Gastroesophageal sphincter (tissue), 4 donors: Measurements from ENCODE around the gene ZNF711. TPM values are rescaled to one million over a fixed set of nuclear protein-coding genes. Genes with fewer than 3 reads are reported as not detected.
A peak's percentile ranks its signal among the peaks of the same experiment; 100 is the strongest.
"Not testable (repeated sequence)": the region's sequence is repeated elsewhere in the genome, so short reads cannot be mapped to it uniquely, and the experiment has no call there.

ENCODE experiments used
- ATAC-seq: fragments of 150-250 bp; one replicate; pipeline ENCODE4 v1.9.1; 2016; ENCODE audit warnings: mild to moderate bottlenecking, moderate library complexity
- H3K27ac ChIP-seq, 4 donors: fragments of 200-600 bp; sonication (generic) in 3 of 4; 1 replicate in 3 of 4; 2 replicates in 1 of 4; pipeline ENCODE4 v1.5.1; 2016 to 2019
- H3K27me3 ChIP-seq: fragments of 200-600 bp; sonication (generic); one replicate; pipeline ENCODE4 v1.5.1; 2019
- H3K36me3 ChIP-seq, 2 donors: fragments of 200-600 bp; sonication (generic); one replicate each; pipeline ENCODE4 v1.5.1; 2019; ENCODE audit warnings: control low read depth in 1 of 2
- H3K4me1 ChIP-seq, 3 donors: fragments of 200-600 bp; sonication (generic); 1 replicate in 2 of 3; 2 replicates in 1 of 3; pipeline ENCODE4 v1.5.1; 2016 to 2019; ENCODE audit warnings: control low read depth in 2 of 3
- H3K4me3 ChIP-seq, 2 donors: fragments of 200-600 bp; sonication (generic); one replicate each; pipeline ENCODE4 v1.5.1; 2019; ENCODE audit warnings: mild to moderate bottlenecking in 1 of 2, moderate library complexity in 1 of 2
- H3K9me3 ChIP-seq, 3 donors: fragments of 200-600 bp; sonication (generic); one replicate each; pipeline ENCODE4 v1.5.1; 2017 to 2019; ENCODE audit warnings: control low read depth in 2 of 3
- EP300 ChIP-seq: sonication (generic); formaldehyde crosslinking; IDR thresholded peaks from one replicate; pipeline ENCODE4 v1.6.1; 2017; ENCODE audit warnings: antibody characterized with exemption, mild to moderate bottlenecking
- POLR2A ChIP-seq, 2 donors: fragments of 450-650 bp; IDR thresholded peaks; one replicate each; pipeline ENCODE4 v1.6.1; 2017; ENCODE audit warnings: antibody characterized with exemption in 2 of 2, mild to moderate bottlenecking in 2 of 2, moderate library complexity in 1 of 2
- POLR2AphosphoS5 ChIP-seq: sonication (generic); formaldehyde crosslinking; IDR thresholded peaks from one replicate; pipeline ENCODE4 v1.6.1; 2017; ENCODE audit warnings: antibody characterized with exemption
- WGBS, 2 donors: methylation state at CpG; one replicate each; pipeline ENCODE4 v1.1.5; 2018; ENCODE audit warnings: low coverage in 1 of 2; 5-methylcytosine and 5-hydroxymethylcytosine counted together
- total RNA-seq, 4 donors: library from RNA; depleted of rRNA; stranded (reverse); fragments of >200 nt; gene quantifications; one replicate each; pipeline ENCODE4 v1.1.0, GENCODE V29; 2016
- TF ChIP-seq, protein P1 (sequence below), 4 experiments: fragments of 200-600 bp in 2 of 4; fragments of 450-650 bp in 2 of 4; sonication (generic) in 1 of 4; IDR thresholded peaks; one replicate each; pipeline ENCODE4 v1.5.1; 2017 to 2019; ENCODE audit warnings: antibody characterized with exemption in 4 of 4, mild to moderate bottlenecking in 2 of 4, moderate library complexity in 2 of 4

Gene ZNF711
- total RNA-seq, 4 donors from 2014 or later = 0.96 to 1.9 (median 1.1) TPM

DNA sequence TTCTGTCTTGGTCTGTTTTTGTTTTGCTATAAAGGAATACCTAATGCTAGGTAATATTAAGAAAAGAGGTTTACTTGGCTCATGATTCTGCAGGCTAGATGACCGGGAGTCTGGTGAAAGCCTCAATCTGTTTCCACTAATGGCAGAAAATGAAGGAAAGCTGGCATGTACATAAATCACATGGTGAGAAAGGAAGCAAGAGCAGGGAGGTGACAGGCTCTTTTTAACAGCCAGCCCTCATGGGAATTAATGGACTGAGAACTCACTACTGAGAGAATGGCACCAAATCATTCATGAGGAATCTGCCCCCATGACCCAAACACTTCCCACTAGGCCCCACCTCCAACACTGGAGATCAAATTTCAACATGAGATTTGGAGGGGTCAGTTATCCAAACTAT is 27.8 kb upstream of the ZNF711 start:
- Histone ChIP-seq H3K27ac (no peak overlapping the region), H3K27me3 (no peaks in the 10 kb centered on the region), H3K4me1 (no peaks in the 10 kb centered on the region), H3K36me3 (no peaks in the 10 kb centered on the region), H3K4me3 (no peak overlapping the region), H3K9me3 (no peaks in the 10 kb centered on the region)
- TF ChIP-seq POLR2A (IDR thresholded peaks at IDR 0.05) (no peak), POLR2AphosphoS5 (no peak), EP300 (no peak)
- TF ChIP-seq, protein P1, sequence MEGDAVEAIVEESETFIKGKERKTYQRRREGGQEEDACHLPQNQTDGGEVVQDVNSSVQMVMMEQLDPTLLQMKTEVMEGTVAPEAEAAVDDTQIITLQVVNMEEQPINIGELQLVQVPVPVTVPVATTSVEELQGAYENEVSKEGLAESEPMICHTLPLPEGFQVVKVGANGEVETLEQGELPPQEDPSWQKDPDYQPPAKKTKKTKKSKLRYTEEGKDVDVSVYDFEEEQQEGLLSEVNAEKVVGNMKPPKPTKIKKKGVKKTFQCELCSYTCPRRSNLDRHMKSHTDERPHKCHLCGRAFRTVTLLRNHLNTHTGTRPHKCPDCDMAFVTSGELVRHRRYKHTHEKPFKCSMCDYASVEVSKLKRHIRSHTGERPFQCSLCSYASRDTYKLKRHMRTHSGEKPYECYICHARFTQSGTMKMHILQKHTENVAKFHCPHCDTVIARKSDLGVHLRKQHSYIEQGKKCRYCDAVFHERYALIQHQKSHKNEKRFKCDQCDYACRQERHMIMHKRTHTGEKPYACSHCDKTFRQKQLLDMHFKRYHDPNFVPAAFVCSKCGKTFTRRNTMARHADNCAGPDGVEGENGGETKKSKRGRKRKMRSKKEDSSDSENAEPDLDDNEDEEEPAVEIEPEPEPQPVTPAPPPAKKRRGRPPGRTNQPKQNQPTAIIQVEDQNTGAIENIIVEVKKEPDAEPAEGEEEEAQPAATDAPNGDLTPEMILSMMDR (IDR thresholded peaks at IDR 0.05) = no peak
- ATAC-seq = no peak
- 60% methylated on average over 1 of the region's 1 CpG for WGBS, 2 donors

DNA sequence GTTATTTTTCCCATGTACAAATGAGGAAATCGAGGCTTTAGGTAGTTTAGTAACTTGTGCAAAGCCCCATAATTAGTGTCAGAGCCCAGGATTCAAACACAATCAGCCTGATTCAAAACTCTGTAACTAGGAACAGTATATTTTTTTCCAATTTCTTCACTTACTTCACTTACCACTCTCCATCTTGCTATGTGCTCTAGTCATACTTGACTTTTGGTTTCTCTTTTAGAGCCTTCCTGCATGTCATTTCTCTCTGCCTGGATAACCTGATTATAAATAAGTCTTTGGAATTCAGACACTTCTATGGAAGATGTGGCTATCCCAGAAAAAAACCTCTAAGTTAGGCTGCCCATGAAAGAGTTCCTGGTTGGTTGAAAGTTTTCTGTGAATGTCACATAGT is 22.4 kb upstream of the ZNF711 start:
- TF ChIP-seq, protein P1 (IDR thresholded peaks at IDR 0.05) = no peak
- TF ChIP-seq POLR2A (IDR thresholded peaks at IDR 0.05) (no peak), POLR2AphosphoS5 (no peak), EP300 (no peak)
- no peak overlapping the region for H3K4me3 ChIP-seq
- no peaks in the 10 kb centered on the region for H3K4me1 ChIP-seq
- no peaks in the 10 kb centered on the region for H3K27me3 ChIP-seq
- ATAC-seq = no peak
- 23 to 86% methylated on average over 1 of the region's 1 CpG for WGBS, 2 donors
- no peaks in the 10 kb centered on the region for H3K36me3 ChIP-seq
- H3K9me3 ChIP-seq = no peaks in the 10 kb centered on the region
- no peak overlapping the region for H3K27ac ChIP-seq

DNA sequence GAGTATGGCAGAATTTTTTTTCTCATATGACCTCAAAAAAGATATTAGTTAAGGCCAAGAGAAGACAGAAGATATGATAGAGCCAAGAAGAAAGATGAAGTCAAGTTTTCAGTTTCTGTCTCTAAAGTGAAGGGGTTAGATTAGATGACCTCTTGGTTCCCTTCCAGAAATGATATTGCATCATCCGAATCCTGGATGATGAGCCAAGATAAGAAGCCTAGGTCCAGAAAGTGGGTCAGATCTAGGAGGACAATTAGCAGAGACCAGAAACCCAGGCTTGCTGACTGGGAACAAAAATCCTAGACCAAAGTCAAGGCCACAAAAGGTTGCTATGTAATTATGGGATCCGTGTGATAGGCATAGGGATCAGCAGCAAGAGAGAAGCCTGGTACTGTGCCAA is 20.4 kb upstream of the ZNF711 start:
- Histone ChIP-seq H3K27ac (no peak overlapping the region), H3K9me3 (no peaks in the 10 kb centered on the region), H3K36me3 (no peaks in the 10 kb centered on the region), H3K4me1 (no peaks in the 10 kb centered on the region), H3K27me3 (no peaks in the 10 kb centered on the region), H3K4me3 (no peak overlapping the region)
- WGBS, 2 donors = 50 to 66% methylated on average over 2 of the region's 2 CpGs
- no peak for ATAC-seq
- TF ChIP-seq, protein P1 (IDR thresholded peaks at IDR 0.05) = no peak
- TF ChIP-seq POLR2A (IDR thresholded peaks at IDR 0.05) = no peak
- no peak for TF ChIP-seq EP300
- no peak for TF ChIP-seq POLR2AphosphoS5

DNA sequence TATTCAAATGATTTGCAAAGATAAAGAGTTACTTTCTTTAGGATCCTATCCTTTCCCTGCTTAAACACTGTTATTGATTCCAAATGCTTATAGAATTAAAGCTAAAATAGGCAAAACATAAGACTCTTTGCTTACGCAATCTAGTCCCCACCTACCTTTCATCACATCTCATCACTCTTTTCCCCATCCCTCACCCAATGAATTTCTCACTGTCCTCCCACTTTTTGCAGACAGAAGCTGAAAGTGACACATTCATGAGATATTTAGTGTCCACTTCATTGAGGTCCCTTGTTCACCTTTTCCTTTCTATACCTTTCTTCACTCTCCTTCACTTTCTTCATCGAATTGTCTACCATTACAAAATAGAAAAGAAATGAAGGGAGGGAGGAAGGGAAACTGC is 636 bp upstream of the ZNF711 start:
- TF ChIP-seq EP300 (no peak), POLR2A (IDR thresholded peaks at IDR 0.05) (no peak), POLR2AphosphoS5 (no peak)
- TF ChIP-seq, protein P1 (IDR thresholded peaks at IDR 0.05) = no peak
- ATAC-seq = no peak
- Histone ChIP-seq H3K27me3 (no peaks in the 10 kb centered on the region), H3K4me3 (peak overlapping the region in 1 of 2 donors; percentile 57), H3K36me3 (no peaks in the 10 kb centered on the region), H3K9me3 (no peaks in the 10 kb centered on the region), H3K27ac (no peak overlapping the region), H3K4me1 (no peaks in the 10 kb centered on the region)
- 25 to 51% methylated on average over 2 of the region's 2 CpGs for WGBS, 2 donors

DNA sequence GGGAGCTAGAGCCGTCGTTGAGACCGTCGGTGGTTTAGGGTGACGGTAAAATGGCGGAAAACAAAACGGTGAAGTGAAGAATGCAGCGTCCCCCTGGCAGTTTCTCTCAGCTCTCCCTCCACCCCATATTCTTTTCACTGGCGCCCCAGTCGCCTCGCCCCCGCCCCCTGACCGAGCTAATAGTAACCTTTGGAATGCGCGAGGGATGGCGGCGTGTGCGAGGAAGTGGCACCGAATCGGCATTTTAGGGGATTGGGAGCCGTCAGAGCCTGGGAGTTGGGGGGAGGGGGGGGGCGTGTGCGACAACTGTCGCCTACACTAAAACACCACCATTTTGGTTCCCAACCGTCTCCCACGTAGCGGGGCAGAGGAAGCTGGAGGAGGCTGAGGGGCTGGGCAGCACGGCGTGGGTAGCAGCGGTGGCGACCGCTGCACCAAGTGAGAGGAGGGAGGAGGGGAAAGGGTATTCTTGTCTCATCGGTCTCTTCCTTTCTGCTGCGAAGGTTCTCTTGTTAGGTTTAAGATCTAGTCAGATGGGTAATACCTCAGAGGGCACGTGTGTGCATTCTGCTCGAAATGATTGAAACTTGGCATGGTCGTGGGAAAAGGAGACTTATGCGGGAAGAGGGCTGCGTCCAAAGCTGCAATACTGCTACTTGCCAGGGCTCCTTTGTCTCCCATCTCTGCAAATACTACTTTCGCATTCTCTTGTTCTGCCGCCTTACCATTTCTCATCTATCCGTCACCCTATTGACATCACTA is 840 bp downstream of the ZNF711 start:
- Histone ChIP-seq H3K9me3 (no peaks in the 10 kb centered on the region), H3K27ac (peak overlapping the region in 2 of 4 donors; percentile 42 to 47), H3K4me1 (no peaks in the 10 kb centered on the region), H3K4me3 (peak overlapping the region; percentile 36 to 57), H3K27me3 (no peaks in the 10 kb centered on the region), H3K36me3 (no peaks in the 10 kb centered on the region)
- no peak for TF ChIP-seq POLR2AphosphoS5
- no peak for TF ChIP-seq POLR2A (IDR thresholded peaks at IDR 0.05)
- TF ChIP-seq EP300 = no peak
- 0 to 23% methylated on average over 4 to 18 of the region's 42 CpGs for WGBS, 2 donors
- peak; percentile 32 for ATAC-seq

DNA sequence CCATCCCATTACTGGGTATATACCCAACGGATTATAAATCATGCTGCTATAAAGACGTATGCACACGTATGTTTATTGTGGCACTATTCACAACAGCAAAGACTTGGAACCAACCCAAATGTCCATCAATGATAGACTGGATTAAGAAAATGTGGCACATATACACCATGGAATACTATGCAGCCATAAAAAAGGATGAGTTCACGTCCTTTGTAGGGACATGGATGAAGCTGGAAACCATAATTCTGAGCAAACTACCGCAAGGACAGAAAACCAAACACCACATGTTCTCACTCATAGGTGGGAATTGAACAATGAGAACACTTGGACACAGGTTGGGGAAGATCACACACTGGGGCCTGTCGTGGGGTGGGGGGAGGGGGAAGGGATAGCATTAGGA is 41.5 kb downstream of the ZNF711 start:
- not testable (repeated sequence) for ATAC-seq, H3K9me3 ChIP-seq, H3K27ac ChIP-seq, H3K36me3 ChIP-seq, H3K4me1 ChIP-seq, H3K4me3 ChIP-seq, H3K27me3 ChIP-seq
- WGBS, 2 donors = 71 to 95% methylated on average over 1 to 4 of the region's 6 CpGs
